SK-N-SH (cell line): Measurements from ENCODE around the gene REPS2.

ENCODE experiments used
- CHD2 ChIP-seq: fragments of 150-350 bp; IDR thresholded peaks from 2 replicates; pipeline ENCODE4 v1.6.1; 2018; ENCODE audit warnings: low read length; ENCODE audit not compliant: partially characterized antibody
- JUND ChIP-seq: IDR thresholded peaks from 2 replicates; pipeline ENCODE4 v1.4.0; 2012
- MEF2A ChIP-seq: IDR thresholded peaks from 2 replicates; pipeline ENCODE4 v1.4.0; 2012; ENCODE audit warnings: low read depth, borderline replicate concordance
- RXRA ChIP-seq: IDR thresholded peaks from 2 replicates; pipeline ENCODE4 v1.4.0; 2012; ENCODE audit warnings: low read depth, mild to moderate bottlenecking, borderline replicate concordance
- TCF12 ChIP-seq: IDR thresholded peaks from 2 replicates; pipeline ENCODE4 v1.4.0; 2012
- TF ChIP-seq, protein P1 (sequence below): fragments of 200-600 bp; sonication (generic); IDR thresholded peaks from 2 replicates; pipeline ENCODE4 v1.6.1; 2017; ENCODE audit warnings: antibody characterized with exemption, mild to moderate bottlenecking, moderate library complexity
- TF ChIP-seq, protein P2 (sequence below): IDR thresholded peaks from 2 replicates; pipeline ENCODE4; 2012
- TF ChIP-seq, protein P3 (sequence below): IDR thresholded peaks from 2 replicates; pipeline ENCODE4 v1.4.0; 2012; ENCODE audit warnings: low read depth

DNA sequence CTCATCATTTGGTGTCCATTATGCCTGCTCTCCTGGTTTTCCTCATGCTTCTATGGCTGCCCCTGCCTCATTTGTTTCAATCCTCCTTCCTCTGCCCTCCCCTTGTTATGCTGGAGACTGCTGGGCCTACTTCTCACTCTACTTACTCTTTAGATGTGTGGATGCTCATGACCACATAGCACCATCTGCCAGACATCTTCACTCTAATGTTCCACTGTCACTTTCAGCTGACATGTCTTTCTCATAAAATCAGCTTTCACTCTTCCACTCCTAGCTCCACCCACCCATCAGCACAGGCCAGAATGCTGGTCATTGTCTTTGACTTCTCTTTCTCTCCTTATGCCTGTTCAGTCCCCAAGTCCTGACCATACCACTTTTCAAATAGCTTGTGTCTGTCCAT lies 86.8 kb downstream of the REPS2 start:
- no peak for TF ChIP-seq TCF12
- TF ChIP-seq, protein P1, sequence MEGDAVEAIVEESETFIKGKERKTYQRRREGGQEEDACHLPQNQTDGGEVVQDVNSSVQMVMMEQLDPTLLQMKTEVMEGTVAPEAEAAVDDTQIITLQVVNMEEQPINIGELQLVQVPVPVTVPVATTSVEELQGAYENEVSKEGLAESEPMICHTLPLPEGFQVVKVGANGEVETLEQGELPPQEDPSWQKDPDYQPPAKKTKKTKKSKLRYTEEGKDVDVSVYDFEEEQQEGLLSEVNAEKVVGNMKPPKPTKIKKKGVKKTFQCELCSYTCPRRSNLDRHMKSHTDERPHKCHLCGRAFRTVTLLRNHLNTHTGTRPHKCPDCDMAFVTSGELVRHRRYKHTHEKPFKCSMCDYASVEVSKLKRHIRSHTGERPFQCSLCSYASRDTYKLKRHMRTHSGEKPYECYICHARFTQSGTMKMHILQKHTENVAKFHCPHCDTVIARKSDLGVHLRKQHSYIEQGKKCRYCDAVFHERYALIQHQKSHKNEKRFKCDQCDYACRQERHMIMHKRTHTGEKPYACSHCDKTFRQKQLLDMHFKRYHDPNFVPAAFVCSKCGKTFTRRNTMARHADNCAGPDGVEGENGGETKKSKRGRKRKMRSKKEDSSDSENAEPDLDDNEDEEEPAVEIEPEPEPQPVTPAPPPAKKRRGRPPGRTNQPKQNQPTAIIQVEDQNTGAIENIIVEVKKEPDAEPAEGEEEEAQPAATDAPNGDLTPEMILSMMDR: no peak
- no peak for TF ChIP-seq MEF2A
- TF ChIP-seq JUND: no peak
- TF ChIP-seq, protein P2, sequence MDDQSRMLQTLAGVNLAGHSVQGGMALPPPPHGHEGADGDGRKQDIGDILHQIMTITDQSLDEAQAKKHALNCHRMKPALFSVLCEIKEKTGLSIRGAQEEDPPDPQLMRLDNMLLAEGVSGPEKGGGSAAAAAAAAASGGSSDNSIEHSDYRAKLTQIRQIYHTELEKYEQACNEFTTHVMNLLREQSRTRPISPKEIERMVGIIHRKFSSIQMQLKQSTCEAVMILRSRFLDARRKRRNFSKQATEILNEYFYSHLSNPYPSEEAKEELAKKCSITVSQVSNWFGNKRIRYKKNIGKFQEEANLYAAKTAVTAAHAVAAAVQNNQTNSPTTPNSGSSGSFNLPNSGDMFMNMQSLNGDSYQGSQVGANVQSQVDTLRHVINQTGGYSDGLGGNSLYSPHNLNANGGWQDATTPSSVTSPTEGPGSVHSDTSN: no peak
- TF ChIP-seq, protein P3, sequence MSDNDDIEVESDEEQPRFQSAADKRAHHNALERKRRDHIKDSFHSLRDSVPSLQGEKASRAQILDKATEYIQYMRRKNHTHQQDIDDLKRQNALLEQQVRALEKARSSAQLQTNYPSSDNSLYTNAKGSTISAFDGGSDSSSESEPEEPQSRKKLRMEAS: no peak
- TF ChIP-seq CHD2: no peak
- no peak for TF ChIP-seq RXRA
